Gastrocnemius medialis (tissue), 4 donors: Measurements from ENCODE around the gene SEC22A.

Experiments used
- POLR2A ChIP-seq, 2 donors: fragments of 450-650 bp; IDR thresholded peaks; one replicate each; pipeline ENCODE4 v1.6.1; 2017; ENCODE audit warnings: antibody characterized with exemption in 2 of 2, mild to moderate bottlenecking in 2 of 2, moderate library complexity in 2 of 2
- TF ChIP-seq, protein P1 (sequence below), 5 experiments: fragments of 450-650 bp in 3 of 5; fragments of 200-600 bp in 2 of 5; sonication (generic) in 2 of 5; IDR thresholded peaks in 4 of 5; conservative IDR thresholded peaks in 1 of 5; 1 replicate in 4 of 5; 2 replicates in 1 of 5; pipeline ENCODE4 v1.5.1; 2016 to 2019; ENCODE audit warnings: antibody characterized with exemption in 5 of 5, mild to moderate bottlenecking in 3 of 5, moderate library complexity in 3 of 5

DNA sequence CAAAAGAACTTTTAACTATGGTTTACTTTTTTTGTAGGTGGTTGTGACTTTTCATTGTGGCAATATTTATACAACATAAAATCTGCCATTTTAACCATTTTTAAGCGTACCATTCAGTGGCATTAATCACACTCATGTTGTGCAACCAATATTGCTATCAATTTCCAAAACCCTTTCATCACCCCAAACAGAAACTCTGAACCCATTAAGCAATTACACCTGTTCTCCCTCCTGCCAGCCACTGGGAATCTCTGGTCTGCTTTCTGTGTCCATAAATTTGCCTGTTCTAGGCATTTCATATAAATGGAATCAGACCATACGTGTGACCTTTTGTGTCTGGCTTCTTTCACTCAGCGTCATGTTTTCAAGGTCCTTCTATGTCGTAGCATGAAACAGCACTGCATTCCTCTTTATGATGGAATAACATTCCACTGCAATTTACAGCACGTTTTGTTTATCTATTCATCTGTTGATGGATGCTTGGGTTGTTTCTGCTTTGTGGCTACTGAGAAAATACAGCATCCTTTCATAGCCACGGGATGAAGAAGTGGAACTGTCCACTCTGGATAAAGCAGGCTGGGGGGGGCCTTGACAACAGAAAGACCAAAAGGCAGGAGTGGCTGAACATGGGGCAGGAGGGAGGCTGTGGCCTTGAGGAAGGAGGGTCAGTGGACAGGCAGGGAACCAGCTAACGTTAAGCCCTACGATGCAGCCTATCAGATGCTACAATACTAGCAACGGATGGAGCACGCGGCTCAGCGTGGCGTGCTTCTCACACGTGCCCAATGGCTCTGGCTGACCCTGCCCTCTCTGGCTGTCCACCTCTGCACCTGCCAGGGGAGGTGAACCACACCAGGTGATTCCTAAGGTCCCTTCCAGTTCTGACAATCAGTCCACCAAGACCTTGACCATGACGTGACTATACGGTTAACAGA lies 110.9 kb downstream of the SEC22A start:
- no peak for TF ChIP-seq POLR2A (IDR thresholded peaks at IDR 0.05)
- TF ChIP-seq, protein P1, sequence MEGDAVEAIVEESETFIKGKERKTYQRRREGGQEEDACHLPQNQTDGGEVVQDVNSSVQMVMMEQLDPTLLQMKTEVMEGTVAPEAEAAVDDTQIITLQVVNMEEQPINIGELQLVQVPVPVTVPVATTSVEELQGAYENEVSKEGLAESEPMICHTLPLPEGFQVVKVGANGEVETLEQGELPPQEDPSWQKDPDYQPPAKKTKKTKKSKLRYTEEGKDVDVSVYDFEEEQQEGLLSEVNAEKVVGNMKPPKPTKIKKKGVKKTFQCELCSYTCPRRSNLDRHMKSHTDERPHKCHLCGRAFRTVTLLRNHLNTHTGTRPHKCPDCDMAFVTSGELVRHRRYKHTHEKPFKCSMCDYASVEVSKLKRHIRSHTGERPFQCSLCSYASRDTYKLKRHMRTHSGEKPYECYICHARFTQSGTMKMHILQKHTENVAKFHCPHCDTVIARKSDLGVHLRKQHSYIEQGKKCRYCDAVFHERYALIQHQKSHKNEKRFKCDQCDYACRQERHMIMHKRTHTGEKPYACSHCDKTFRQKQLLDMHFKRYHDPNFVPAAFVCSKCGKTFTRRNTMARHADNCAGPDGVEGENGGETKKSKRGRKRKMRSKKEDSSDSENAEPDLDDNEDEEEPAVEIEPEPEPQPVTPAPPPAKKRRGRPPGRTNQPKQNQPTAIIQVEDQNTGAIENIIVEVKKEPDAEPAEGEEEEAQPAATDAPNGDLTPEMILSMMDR (IDR thresholded peaks at IDR 0.05 in 4 of 5, conservative IDR thresholded peaks at IDR 0.05 in 1 of 5) = no peak
